ENCODE measurements around the gene LRRFIP1. TPM values are rescaled to one million over a fixed set of nuclear protein-coding genes. Genes with fewer than 3 reads are reported as not detected.
"Not testable (repeated sequence)": the region's sequence is repeated elsewhere in the genome, so short reads cannot be mapped to it uniquely, and the experiment has no call there.

The LRRFIP1 gene
- total and polyA plus RNA-seq, 12 donors, result 18.7 to 79.7 (median 51.8) TPM

DNA sequence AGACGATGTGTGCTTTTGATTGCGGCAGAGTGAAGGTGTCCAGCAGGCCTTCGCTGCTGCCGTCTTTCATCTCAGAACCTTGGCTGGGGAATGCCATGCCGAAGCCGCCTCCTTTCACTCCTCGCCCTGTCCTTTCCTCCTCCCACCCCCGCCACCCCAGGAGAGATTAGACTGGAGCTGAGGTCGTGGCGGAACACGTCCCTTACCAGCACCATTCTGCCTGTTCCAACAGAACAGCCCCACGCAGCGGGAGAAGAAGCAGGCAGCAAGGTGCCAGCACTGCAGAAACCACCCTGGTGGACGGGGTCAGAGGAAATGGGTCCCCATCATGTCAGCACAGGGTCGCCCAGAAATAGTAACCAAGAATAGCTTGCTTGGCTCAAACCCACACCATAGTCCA is 146.4 kb downstream of the LRRFIP1 start:
- Histone ChIP-seq H3K4me1 (replicated peaks in 1 of 2) (no peaks in the 10 kb centered on the region), H3K4me3 (no peak overlapping the region), H3K9me3 (replicated peaks in 1 of 3) (no peaks in the 10 kb centered on the region), H3K27me3 (no peaks in the 10 kb centered on the region), H3K36me3 (replicated peaks in 1 of 2) (peaks cover 0 to 28% of the 10 kb centered on the region in 2 donors), H3K27ac (no peak overlapping the region)
- DNase-seq, result no peak
- 93 to 97% (median 96%) methylated on average over 15 of the region's 15 CpGs for WGBS, 4 donors
- no peak for TF ChIP-seq POLR2A (IDR thresholded peaks at IDR 0.05)
- TF ChIP-seq CTCF (IDR thresholded peaks at IDR 0.05), result no peak
- intact Hi-C loops (cut with DNase I), result no loop called here

DNA sequence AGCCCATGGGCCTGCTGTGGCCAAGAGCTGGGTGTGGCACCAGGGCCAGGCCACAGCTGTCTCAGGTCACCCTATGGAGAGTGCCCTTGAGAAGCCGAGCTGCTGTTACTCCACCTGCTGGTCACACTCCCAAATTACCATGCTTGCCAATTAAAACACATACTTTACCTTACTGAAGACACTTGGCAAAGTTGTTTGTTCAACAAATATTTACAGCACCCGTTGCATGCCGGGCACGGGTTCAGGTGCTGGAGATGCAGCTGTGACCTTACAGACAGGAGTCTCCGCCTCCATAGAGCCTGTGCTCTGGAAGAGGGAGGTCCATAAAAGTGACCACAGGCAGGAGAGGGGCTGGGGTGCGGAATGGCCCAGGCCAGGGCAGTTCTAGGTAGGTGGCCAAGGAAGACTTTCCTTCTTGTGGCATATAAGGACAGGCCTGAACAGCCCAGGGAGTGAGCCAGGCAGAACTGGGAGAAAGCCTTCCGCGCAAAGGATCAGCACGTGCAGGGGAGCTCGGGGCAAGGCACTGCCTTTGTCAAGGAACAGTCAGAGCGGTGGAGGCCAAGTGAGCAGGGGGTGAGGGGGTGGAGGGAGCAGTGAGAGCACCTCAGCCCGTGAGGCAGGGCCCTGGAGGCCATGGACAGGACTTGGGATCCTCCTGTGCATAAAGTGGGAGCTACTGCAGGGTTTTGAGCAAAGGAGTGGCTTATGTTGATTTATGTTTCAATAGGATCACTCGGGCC is 147.6 kb downstream of the LRRFIP1 start:
- no peak overlapping the region for H3K27ac ChIP-seq
- 70 to 88% (median 81%) methylated on average over 10 to 13 of the region's 13 CpGs for WGBS, 4 donors
- H3K4me1 ChIP-seq (replicated peaks in 1 of 2), result no peaks in the 10 kb centered on the region
- DNase-seq, result peak in 5 of 7 donors; percentile 28 to 74 (median 51)
- peaks cover 0 to 31% of the 10 kb centered on the region in 2 donors for H3K36me3 ChIP-seq (replicated peaks in 1 of 2)
- H3K4me3 ChIP-seq, result no peak overlapping the region
- intact Hi-C loops (cut with DNase I), result no loop called here
- H3K27me3 ChIP-seq, result no peaks in the 10 kb centered on the region
- TF ChIP-seq CTCF (IDR thresholded peaks at IDR 0.05), result peak; percentile 43 to 62 (median 50)
- TF ChIP-seq POLR2A (IDR thresholded peaks at IDR 0.05), result no peak
- no peaks in the 10 kb centered on the region for H3K9me3 ChIP-seq (replicated peaks in 1 of 3)

GRCh38 chr2:237779521-237779920 is 152.1 kb downstream of the LRRFIP1 start:
- H3K4me3 ChIP-seq, result no peak overlapping the region
- H3K27me3 ChIP-seq, result no peaks in the 10 kb centered on the region
- DNase-seq, result no peak
- H3K27ac ChIP-seq, result no peak overlapping the region
- TF ChIP-seq CTCF (IDR thresholded peaks at IDR 0.05) (no peak), POLR2A (IDR thresholded peaks at IDR 0.05) (no peak)
- H3K36me3 ChIP-seq (replicated peaks in 1 of 2), result peaks cover 0 to 36% of the 10 kb centered on the region in 2 donors
- 93 to 98% (median 96%) methylated on average over 7 to 14 of the region's 14 CpGs for WGBS, 4 donors
- intact Hi-C loops (cut with DNase I), result no loop called here
- H3K4me1 ChIP-seq (replicated peaks in 1 of 2), result no peaks in the 10 kb centered on the region
- no peaks in the 10 kb centered on the region for H3K9me3 ChIP-seq (replicated peaks in 1 of 3)

DNA sequence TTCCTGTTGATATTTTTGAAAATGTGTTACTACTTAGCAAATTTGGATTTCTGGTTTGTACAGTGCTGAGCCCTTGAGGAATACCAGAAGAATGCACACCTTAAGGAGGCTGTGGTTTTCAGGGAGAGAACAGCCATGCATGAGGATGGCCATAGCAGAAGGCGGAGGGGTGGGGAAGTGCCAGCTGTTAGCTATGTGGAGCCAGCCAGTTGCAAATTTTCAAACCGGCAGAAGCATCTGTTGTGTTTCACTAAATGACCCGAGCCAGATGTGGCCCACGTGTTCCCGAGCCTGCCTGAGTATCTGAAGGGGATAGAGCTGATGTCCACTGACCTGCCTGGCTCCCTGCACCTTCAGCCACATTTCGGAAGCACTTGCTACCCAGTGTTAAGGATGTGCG is 154.8 kb downstream of the LRRFIP1 start:
- Histone ChIP-seq H3K36me3 (replicated peaks in 1 of 2) (peaks cover 0 to 36% of the 10 kb centered on the region in 2 donors), H3K4me3 (no peak overlapping the region)
- TF ChIP-seq POLR2A (IDR thresholded peaks at IDR 0.05), result no peak
- no peak for TF ChIP-seq CTCF (IDR thresholded peaks at IDR 0.05)

GRCh38 chr2:237783678-237784077 is 156.3 kb downstream of the LRRFIP1 start:
- H3K27me3 ChIP-seq; H3K4me3 ChIP-seq; DNase-seq; H3K27ac ChIP-seq; intact Hi-C loops (cut with DNase I); H3K9me3 ChIP-seq (replicated peaks in 1 of 3); H3K4me1 ChIP-seq (replicated peaks in 1 of 2): not testable (repeated sequence)
- H3K36me3 ChIP-seq (replicated peaks in 1 of 2), result peaks cover 0 to 30% of the 10 kb centered on the region in 2 donors
- WGBS, 4 donors, result 88 to 95% (median 94%) methylated on average over 2 to 4 of the region's 5 CpGs

More for the DNA sequence above, 154.8 kb downstream of the LRRFIP1 start:
- H3K27ac ChIP-seq, result no peak overlapping the region
- intact Hi-C loops (cut with DNase I), result no loop called here
- no peaks in the 10 kb centered on the region for H3K4me1 ChIP-seq (replicated peaks in 1 of 2)
- no peak for DNase-seq
- no peaks in the 10 kb centered on the region for H3K27me3 ChIP-seq
- H3K9me3 ChIP-seq (replicated peaks in 1 of 3), result peaks cover 0 to 6% (median 0%) of the 10 kb centered on the region in 3 donors
- WGBS, 4 donors, result 86 to 100% (median 89%) methylated on average over 2 to 7 of the region's 7 CpGs

Data from adrenal gland (tissue), 12 donors.